IPS DF 6.9 (cell line): Measurements from ENCODE around the gene COLGALT1.

Experiments
- DNase-seq: peaks from one replicate; pipeline ENCODE4 v3.0.0-alpha.2; 2013; ENCODE audit warnings: low read depth, low spot score
- H3K27ac ChIP-seq: one replicate; pipeline ENCODE4 v1.5.1; 2013; ENCODE audit warnings: low read length, control low read depth
- H3K27me3 ChIP-seq: 2 replicates; pipeline ENCODE4 v1.6.1; 2013; ENCODE audit warnings: mild to moderate bottlenecking, low read length; ENCODE audit not compliant: control insufficient read depth, insufficient read depth
- H3K36me3 ChIP-seq: 2 replicates; pipeline ENCODE4 v1.6.1; 2013; ENCODE audit warnings: low read length; ENCODE audit not compliant: control insufficient read depth, insufficient read depth
- H3K4me1 ChIP-seq: 2 replicates; pipeline ENCODE4 v1.6.1; 2013; ENCODE audit warnings: low read length; ENCODE audit not compliant: control insufficient read depth, insufficient read depth
- H3K4me3 ChIP-seq: 2 replicates; pipeline ENCODE4 v1.5.1; 2013; ENCODE audit warnings: mild to moderate bottlenecking, low read length
- H3K9me3 ChIP-seq: 2 replicates; pipeline ENCODE4 v1.6.1; 2013; ENCODE audit warnings: low read length, inconsistent platforms; ENCODE audit not compliant: control insufficient read depth, insufficient read depth
- WGBS: extraction: QIAGEN DNeasy Blood & Tissue Kit; methylation state at CpG from one replicate; pipeline ENCODE4 v1.1.7; 2013; ENCODE audit warnings: mixed read lengths, missing lambda C conversion rate; ENCODE audit not compliant: insufficient read length, insufficient coverage; 5-methylcytosine and 5-hydroxymethylcytosine counted together

Gene COLGALT1

DNA sequence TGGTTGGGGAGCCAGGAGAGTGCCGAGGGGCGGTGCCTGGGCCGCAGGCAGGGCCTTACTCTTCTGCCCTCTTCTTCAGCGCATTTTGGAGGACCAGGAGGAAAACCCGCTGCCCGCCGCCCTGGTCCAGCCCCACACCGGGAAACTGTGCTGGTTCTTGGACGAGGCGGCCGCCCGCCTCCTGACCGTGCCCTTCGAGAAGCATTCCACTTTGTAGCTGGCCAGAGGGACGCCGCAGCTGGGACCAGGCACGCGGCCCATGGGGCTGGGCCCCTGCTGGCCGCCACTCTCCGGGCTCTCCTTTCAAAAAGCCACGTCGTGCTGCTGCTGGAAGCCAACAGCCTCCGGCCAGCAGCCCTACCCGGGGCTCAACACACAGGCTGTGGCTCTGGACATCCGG lies 34.6 kb upstream of the COLGALT1 start:
- Histone ChIP-seq H3K36me3 (peaks cover 8% of the 10 kb centered on the region), H3K4me3 (no peak overlapping the region), H3K27ac (no peak overlapping the region), H3K4me1 (no peaks in the 10 kb centered on the region), H3K9me3 (peaks cover 2% of the 10 kb centered on the region; the same call in 1 of the 2 replicates), H3K27me3 (no peaks in the 10 kb centered on the region)
- DNase-seq, result no peak
- no CpG with 5 or more reads among the region's 25 CpGs for WGBS

- Histone ChIP-seq H3K27ac (no peak overlapping the region), H3K27me3 (no peaks in the 10 kb centered on the region), H3K9me3 (no peaks in the 10 kb centered on the region), H3K4me3 (no peak overlapping the region), H3K4me1 (no peaks in the 10 kb centered on the region), H3K36me3 (no peaks in the 10 kb centered on the region)
- no CpG with 5 or more reads among the region's 24 CpGs for WGBS
- DNase-seq, result no peak
Observed at GRCh38 chr19:17522988-17523872, 32.2 kb upstream of the COLGALT1 start.

DNA sequence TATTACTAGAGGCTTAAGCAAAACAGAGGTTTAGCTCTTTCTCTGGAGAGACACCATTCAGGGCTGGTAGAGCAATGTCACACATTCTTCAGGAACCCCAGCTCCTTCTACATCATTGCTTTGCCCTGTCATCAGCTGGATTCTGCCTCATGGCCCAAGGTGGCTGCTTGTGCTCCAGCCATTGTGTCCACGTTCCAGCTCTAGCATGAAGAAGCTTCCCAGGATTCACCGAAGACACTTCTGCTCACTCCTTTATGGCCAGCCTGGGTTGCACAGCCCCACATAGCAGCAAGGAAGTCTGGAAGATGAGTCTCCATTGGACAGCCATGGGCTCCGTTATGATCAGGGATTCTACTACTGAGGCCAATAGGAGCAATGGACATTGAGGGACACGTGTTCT lies 30.8 kb upstream of the COLGALT1 start:
- WGBS, result no CpG with 5 or more reads among the region's 4 CpGs
- H3K4me3 ChIP-seq, result no peak overlapping the region
- no peaks in the 10 kb centered on the region for H3K27me3 ChIP-seq
- no peaks in the 10 kb centered on the region for H3K9me3 ChIP-seq
- H3K36me3 ChIP-seq, result no peaks in the 10 kb centered on the region
- H3K27ac ChIP-seq, result no peak overlapping the region
- no peak for DNase-seq
- H3K4me1 ChIP-seq, result no peaks in the 10 kb centered on the region

DNA sequence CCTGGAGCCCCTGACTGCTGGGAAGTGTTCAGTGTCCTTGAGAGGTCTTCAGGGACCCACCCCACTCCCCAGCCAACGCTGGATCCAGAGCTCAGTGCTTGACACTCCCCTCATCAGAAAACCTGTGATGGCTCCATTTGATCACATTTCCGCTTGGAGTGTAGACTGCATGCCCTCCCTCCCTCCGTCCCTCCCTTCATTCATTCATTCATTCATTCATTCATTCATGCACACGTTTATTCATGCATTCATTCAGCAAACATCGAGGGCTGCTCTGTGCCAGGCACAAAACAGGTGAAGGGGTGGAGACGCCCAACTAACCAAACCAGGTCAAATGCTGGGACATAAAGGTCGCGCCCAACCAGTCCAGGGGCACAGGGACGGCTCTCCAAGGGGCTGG lies 30.3 kb upstream of the COLGALT1 start:
- no peaks in the 10 kb centered on the region for H3K9me3 ChIP-seq
- no peaks in the 10 kb centered on the region for H3K36me3 ChIP-seq
- DNase-seq, result no peak
- no peaks in the 10 kb centered on the region for H3K4me1 ChIP-seq
- H3K27me3 ChIP-seq, result no peaks in the 10 kb centered on the region
- H3K4me3 ChIP-seq, result no peak overlapping the region
- no CpG with 5 or more reads among the region's 9 CpGs for WGBS
- no peak overlapping the region for H3K27ac ChIP-seq

DNA sequence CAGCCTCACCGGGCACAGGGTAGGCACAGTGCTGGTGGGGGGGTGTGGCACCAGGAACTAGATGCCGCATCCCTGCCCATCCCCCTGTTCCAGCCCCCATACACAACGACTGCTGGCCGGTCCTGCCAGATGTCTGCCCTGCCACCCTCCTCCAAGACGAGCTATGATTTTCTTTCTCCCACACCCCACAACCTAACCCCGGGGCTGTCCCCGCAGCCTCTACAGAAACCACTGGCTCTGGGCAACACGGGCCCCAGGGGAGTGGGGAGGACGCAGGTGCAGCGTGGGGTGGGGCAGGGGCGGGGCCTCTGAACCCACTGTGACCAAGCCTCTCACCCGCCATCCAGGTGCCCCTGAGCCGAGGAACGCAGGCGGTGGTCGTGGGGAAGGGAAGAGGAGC lies 28.5 kb upstream of the COLGALT1 start:
- H3K27me3 ChIP-seq, result no peaks in the 10 kb centered on the region
- H3K36me3 ChIP-seq, result no peaks in the 10 kb centered on the region
- no peak overlapping the region for H3K27ac ChIP-seq
- H3K4me1 ChIP-seq, result no peaks in the 10 kb centered on the region
- no CpG with 5 or more reads among the region's 16 CpGs for WGBS
- H3K4me3 ChIP-seq, result no peak overlapping the region
- no peak for DNase-seq
- no peaks in the 10 kb centered on the region for H3K9me3 ChIP-seq

- no peak overlapping the region for H3K27ac ChIP-seq
- no peaks in the 10 kb centered on the region for H3K27me3 ChIP-seq
- no peaks in the 10 kb centered on the region for H3K4me1 ChIP-seq
- H3K9me3 ChIP-seq, result no peaks in the 10 kb centered on the region
- H3K4me3 ChIP-seq, result no peak overlapping the region
- no peak for DNase-seq
- no peaks in the 10 kb centered on the region for H3K36me3 ChIP-seq
- no CpG with 5 or more reads among the region's 10 CpGs for WGBS
Observed at GRCh38 chr19:17527326-17527725, 28.1 kb upstream of the COLGALT1 start.

GRCh38 chr19:17528610-17529009 lies 26.8 kb upstream of the COLGALT1 start:
- Histone ChIP-seq H3K4me3 (no peak overlapping the region), H3K9me3 (no peaks in the 10 kb centered on the region), H3K4me1 (no peaks in the 10 kb centered on the region), H3K27me3 (no peaks in the 10 kb centered on the region), H3K36me3 (no peaks in the 10 kb centered on the region), H3K27ac (no peak overlapping the region)
- no peak for DNase-seq
- no CpG with 5 or more reads among the region's 3 CpGs for WGBS

DNA sequence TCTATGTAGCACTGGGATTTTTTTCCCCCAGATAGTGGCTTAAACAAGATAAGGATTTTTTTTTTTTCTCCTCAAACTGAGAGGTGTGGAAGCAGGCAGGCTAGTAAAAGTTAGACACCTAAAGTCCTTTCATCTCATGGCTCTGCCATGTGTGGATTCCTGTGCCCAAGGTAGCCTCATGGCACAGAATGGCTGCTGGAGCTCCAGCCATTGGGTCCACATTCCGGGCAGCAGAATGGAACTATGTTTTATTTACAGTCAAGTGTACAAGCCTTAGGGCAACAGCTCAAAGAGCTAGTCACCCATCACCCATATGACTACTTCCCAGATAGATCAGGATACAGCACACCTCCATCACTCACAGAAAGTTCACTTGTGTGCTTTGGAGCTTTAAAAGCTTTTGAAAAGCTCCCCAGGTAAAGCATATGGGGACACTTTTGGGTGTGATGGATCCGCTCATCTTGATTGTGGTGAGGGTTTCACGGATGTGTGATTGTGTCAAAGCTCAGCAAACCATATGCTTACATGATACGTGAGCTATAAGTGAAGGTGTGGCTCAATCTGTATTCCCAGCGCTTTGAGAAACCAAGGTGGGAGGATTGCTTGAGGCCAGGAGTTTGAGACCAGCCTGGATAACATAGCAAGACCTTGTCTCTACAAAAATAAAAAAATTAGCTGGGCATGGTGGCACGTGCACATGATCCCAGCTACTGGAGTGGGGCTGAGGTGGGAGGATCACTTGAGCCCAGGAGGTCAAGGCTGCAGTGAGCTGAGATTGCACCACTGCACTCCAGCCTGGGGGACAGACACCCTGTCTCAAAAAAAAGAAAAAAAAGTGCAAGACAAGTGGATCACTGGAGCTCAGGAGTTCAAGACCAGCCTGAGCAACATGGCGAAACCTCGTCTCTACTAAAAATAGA lies 25.9 kb upstream of the COLGALT1 start:
- no peaks in the 10 kb centered on the region for H3K9me3 ChIP-seq
- WGBS, result no CpG with 5 or more reads among the region's 8 CpGs
- no peaks in the 10 kb centered on the region for H3K36me3 ChIP-seq
- no peaks in the 10 kb centered on the region for H3K27me3 ChIP-seq
- no peak for DNase-seq
- no peak overlapping the region for H3K27ac ChIP-seq
- H3K4me3 ChIP-seq, result no peak overlapping the region
- H3K4me1 ChIP-seq, result no peaks in the 10 kb centered on the region

- WGBS, result no CpG with 5 or more reads among the region's 8 CpGs
- Histone ChIP-seq H3K4me3 (no peak overlapping the region), H3K27ac (no peak overlapping the region), H3K9me3 (no peaks in the 10 kb centered on the region), H3K27me3 (no peaks in the 10 kb centered on the region), H3K4me1 (no peaks in the 10 kb centered on the region), H3K36me3 (no peaks in the 10 kb centered on the region)
- DNase-seq, result no peak
Observed at GRCh38 chr19:17530586-17530985, 24.9 kb upstream of the COLGALT1 start.

- Histone ChIP-seq H3K4me3 (no peak overlapping the region), H3K9me3 (no peaks in the 10 kb centered on the region), H3K27me3 (no peaks in the 10 kb centered on the region), H3K36me3 (no peaks in the 10 kb centered on the region), H3K27ac (no peak overlapping the region), H3K4me1 (no peaks in the 10 kb centered on the region)
- no CpG with 5 or more reads among the region's 16 CpGs for WGBS
- DNase-seq, result no peak
Observed at GRCh38 chr19:17532116-17532515, 23.3 kb upstream of the COLGALT1 start.
